ENCODE measurements around the gene PMVK.

The PMVK gene

GRCh38 chr1:154966111-154966510 is 29.6 kb upstream of the PMVK start:
- DNase-seq (ENCODE audit: low spot score), result no peak

GRCh38 chr1:154964359-154964758 is 27.8 kb upstream of the PMVK start:
- DNase-seq (ENCODE audit: low spot score), result no peak

- no peak for DNase-seq (ENCODE audit: low spot score)
Observed at GRCh38 chr1:154963643-154964042, 27.1 kb upstream of the PMVK start.

- no peak for DNase-seq (ENCODE audit: low spot score)
Observed at GRCh38 chr1:154962795-154963330, 26.3 kb upstream of the PMVK start.

- no peak for DNase-seq (ENCODE audit: low spot score)
Observed at GRCh38 chr1:154962156-154962749, 25.7 kb upstream of the PMVK start.

GRCh38 chr1:154961207-154962155 is 25.0 kb upstream of the PMVK start, which contains the start of gene PYGO2:
PYGO2 (minus strand) TSS chr1:154961782; CDS start chr1:154961576, 206 bp downstream.
- peak; percentile 61 for DNase-seq (ENCODE audit: low spot score)

GRCh38 chr1:154960446-154961136 is 24.1 kb upstream of the PMVK start:
- no peak for DNase-seq (ENCODE audit: low spot score)

- DNase-seq (ENCODE audit: low spot score), result no peak
Observed at GRCh38 chr1:154959426-154959780, 22.9 kb upstream of the PMVK start.

- no peak for DNase-seq (ENCODE audit: low spot score)
Observed at GRCh38 chr1:154958681-154959425, 22.3 kb upstream of the PMVK start.

GRCh38 chr1:154958036-154958435 is 21.5 kb upstream of the PMVK start:
- no peak for DNase-seq (ENCODE audit: low spot score)

- no peak for DNase-seq (ENCODE audit: low spot score)
Observed at GRCh38 chr1:154957091-154957657, 20.7 kb upstream of the PMVK start.

- no peak for DNase-seq (ENCODE audit: low spot score)
Observed at GRCh38 chr1:154956544-154956941, 20.0 kb upstream of the PMVK start.

- DNase-seq (ENCODE audit: low spot score), result peak; percentile 98
Observed at GRCh38 chr1:154955718-154956543, 19.4 kb upstream of the PMVK start, which contains the start of gene PBXIP1. PBXIP1 (minus strand) TSS chr1:154956099; CDS start chr1:154953721, 2,378 bp downstream.

GRCh38 chr1:154955039-154955717 is 18.7 kb upstream of the PMVK start:
- DNase-seq (ENCODE audit: low spot score), result no peak

GRCh38 chr1:154954541-154954940 is 18.0 kb upstream of the PMVK start:
- no peak for DNase-seq (ENCODE audit: low spot score)

GRCh38 chr1:154953611-154954038 is 17.1 kb upstream of the PMVK start:
- DNase-seq (ENCODE audit: low spot score), result no peak

- no peak for DNase-seq (ENCODE audit: low spot score)
Observed at GRCh38 chr1:154952664-154953063, 16.1 kb upstream of the PMVK start.

- no peak for DNase-seq (ENCODE audit: low spot score)
Observed at GRCh38 chr1:154951901-154952657, 15.6 kb upstream of the PMVK start.

- no peak for DNase-seq (ENCODE audit: low spot score)
Observed at GRCh38 chr1:154948079-154948478, 11.6 kb upstream of the PMVK start.

All from COLO829 (cell line).